K562 (cell line): Measurements from ENCODE around the gene FGD6. TPM values are rescaled to one million over a fixed set of nuclear protein-coding genes. Genes with fewer than 3 reads are reported as not detected.

Source experiments
- ARID4B ChIP-seq: sonication (generic); formaldehyde crosslinking; IDR thresholded peaks from 2 replicates; pipeline ENCODE4 v1.8.0; 2022; ENCODE audit warnings: mild to moderate bottlenecking, missing genetic modification reagents
- CBFA2T2 ChIP-seq: fragments of 450-650 bp; conservative IDR thresholded peaks from 2 replicates; pipeline ENCODE4 v1.6.1; 2017; ENCODE audit warnings: mild to moderate bottlenecking
- E2F4 ChIP-seq: sonication (generic); formaldehyde crosslinking; IDR thresholded peaks from 2 replicates; pipeline ENCODE4 v1.8.0; 2022; ENCODE audit warnings: mild to moderate bottlenecking, low read depth, missing genetic modification reagents
- EHMT2 ChIP-seq: fragments of 450-650 bp; IDR thresholded peaks from 2 replicates; pipeline ENCODE4 v1.6.1; 2018; ENCODE audit warnings: antibody characterized with exemption
- EP300 ChIP-seq: IDR thresholded peaks from 2 replicates; pipeline ENCODE4 v1.6.1; 2012; ENCODE audit warnings: low read length, improper control_type of control experiment
- FUS ChIP-seq: fragments of 200-400 bp; formaldehyde crosslinking; optimal IDR thresholded peaks from 2 replicates; pipeline ENCODE3; 2017; ENCODE audit warnings: low read depth, low read length
- KDM1A ChIP-seq, 2 experiments: fragments of 450-650 bp; IDR thresholded peaks; 2 replicates each; pipeline ENCODE4 v1.6.1; 2016; ENCODE audit warnings: mild to moderate bottlenecking in 2 of 2
- MED1 ChIP-seq: sonication (generic); formaldehyde crosslinking; IDR thresholded peaks from 2 replicates; pipeline ENCODE4 v1.8.1; 2023; ENCODE audit warnings: missing genetic modification reagents, borderline replicate concordance
- MEIS2 ChIP-seq: fragments of 450-650 bp; IDR thresholded peaks from 2 replicates; pipeline ENCODE4 v1.6.1; 2014; ENCODE audit warnings: mild to moderate bottlenecking; ENCODE audit not compliant: partially characterized antibody
- NEUROD1 ChIP-seq: fragments of 150-350 bp; IDR thresholded peaks from 2 replicates; pipeline ENCODE4 v1.6.1; 2014; ENCODE audit warnings: borderline replicate concordance, low read length, low read depth; ENCODE audit not compliant: partially characterized antibody
- RAD21 ChIP-seq, 2 experiments: fragments of 250-450 bp in 1 of 2; fragments of 450-650 bp in 1 of 2; sonication (Bioruptor Pico) in 1 of 2; formaldehyde crosslinking in 1 of 2; IDR thresholded peaks in 1 of 2; conservative IDR thresholded peaks in 1 of 2; 2 replicates each; pipeline versions ENCODE4 v1.4.0 to v1.8.0; 2020 to 2022; ENCODE audit warnings: mild to moderate bottlenecking in 2 of 2, moderate library complexity in 1 of 2
- ZNF23 ChIP-seq: fragments of 250-450 bp; sonication (Bioruptor Pico); IDR thresholded peaks from 2 replicates; pipeline ENCODE4 v1.4.0; 2020; ENCODE audit warnings: mild to moderate bottlenecking
- ZNF232 ChIP-seq: sonication (generic); formaldehyde crosslinking; IDR thresholded peaks from 2 replicates; pipeline ENCODE4 v1.8.0; 2022; ENCODE audit warnings: mild to moderate bottlenecking, missing genetic modification reagents
- ZNF717 ChIP-seq: fragments of 250-450 bp; sonication (Bioruptor Pico); IDR thresholded peaks from 2 replicates; pipeline ENCODE4 v1.5.0; 2021
- polyA plus RNA-seq, 8 experiments: library from polyadenylated mRNA; depleted of rRNA in 4 of 8; stranded (reverse) in 5 of 8; unstranded in 3 of 8; fragments of >200 nt; fragmentation: Nextera tagmentation in 2 of 8; fragmentation: Illumina TruSeq in 1 of 8; extraction: Ambion mirVana in 2 of 8; extraction: Trizol in 1 of 8; gene quantifications; 2 replicates each; pipeline versions ENCODE4 v1.2.1 to v1.2.3, GENCODE V29; 2011 to 2014; ENCODE audit warnings: inconsistent platforms in 1 of 8, missing spikeins in 1 of 8
- total RNA-seq, 7 experiments: library from RNA; depleted of rRNA in 6 of 7; stranded (reverse); fragments of >200 nt in 6 of 7; fragmentation: Illumina TruSeq in 2 of 7; extraction: Trizol in 2 of 7; gene quantifications; 2 replicates each; pipeline versions ENCODE4 v1.2.1 to v1.2.3, GENCODE V29; 2011 to 2021; ENCODE audit warnings: low replicate concordance in 1 of 7
- TF ChIP-seq, protein P1 (sequence below): fragments of 450-650 bp; IDR thresholded peaks from 2 replicates; pipeline ENCODE4 v1.6.1; 2017; ENCODE audit warnings: antibody characterized with exemption

The FGD6 gene
- total and polyA plus RNA-seq, 9 of the 15 experiments (the other 6 are each of a cell fraction or from before 2014, with no cell fraction given), result 1.5 to 11.1 (median 5.8) TPM

GRCh38 chr12:95217377-95218149 lies at the start of gene FGD6, which contains the start of gene VEZT (continued):
- no peak for TF ChIP-seq EP300
- TF ChIP-seq MED1 (CRISPR knock-in tag), result no peak
- TF ChIP-seq NEUROD1, result peak; percentile 76
- TF ChIP-seq ARID4B, result peak; percentile 73
- no peak for TF ChIP-seq FUS
- 0 out of 2 replicates have a peak, but pooled peaks have one; percentile 48 for TF ChIP-seq ZNF232
- peak; percentile 90 to 99 for TF ChIP-seq RAD21 (CRISPR knock-in tag; conservative IDR thresholded peaks at IDR 0.05 in 1 of 2, IDR thresholded peaks at IDR 0.05 in 1 of 2)
- peak; percentile 65 for TF ChIP-seq MEIS2
- TF ChIP-seq, protein P1, sequence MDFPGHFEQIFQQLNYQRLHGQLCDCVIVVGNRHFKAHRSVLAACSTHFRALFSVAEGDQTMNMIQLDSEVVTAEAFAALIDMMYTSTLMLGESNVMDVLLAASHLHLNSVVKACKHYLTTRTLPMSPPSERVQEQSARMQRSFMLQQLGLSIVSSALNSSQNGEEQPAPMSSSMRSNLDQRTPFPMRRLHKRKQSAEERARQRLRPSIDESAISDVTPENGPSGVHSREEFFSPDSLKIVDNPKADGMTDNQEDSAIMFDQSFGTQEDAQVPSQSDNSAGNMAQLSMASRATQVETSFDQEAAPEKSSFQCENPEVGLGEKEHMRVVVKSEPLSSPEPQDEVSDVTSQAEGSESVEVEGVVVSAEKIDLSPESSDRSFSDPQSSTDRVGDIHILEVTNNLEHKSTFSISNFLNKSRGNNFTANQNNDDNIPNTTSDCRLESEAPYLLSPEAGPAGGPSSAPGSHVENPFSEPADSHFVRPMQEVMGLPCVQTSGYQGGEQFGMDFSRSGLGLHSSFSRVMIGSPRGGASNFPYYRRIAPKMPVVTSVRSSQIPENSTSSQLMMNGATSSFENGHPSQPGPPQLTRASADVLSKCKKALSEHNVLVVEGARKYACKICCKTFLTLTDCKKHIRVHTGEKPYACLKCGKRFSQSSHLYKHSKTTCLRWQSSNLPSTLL, result no peak
- TF ChIP-seq E2F4 (CRISPR knock-in tag), result 0 out of 2 replicates have a peak, but pooled peaks have one; percentile 27
- TF ChIP-seq CBFA2T2, result no peak
- no peak for TF ChIP-seq ZNF23
- TF ChIP-seq EHMT2, result no peak
- no peak for TF ChIP-seq ZNF717
- TF ChIP-seq KDM1A (IDR thresholded peaks at IDR 0.05), result no peak
